Stimulated activated CD4-positive, alpha-beta T cell treated with anti-CD3 and anti-CD28 coated beads, TNF-alpha, amount 100 ng/mL, for 4 hours (primary cell): ENCODE data around the gene LAMC2.

Experiments used
- DNase-seq, 3 experiments: peaks; one replicate each; pipeline ENCODE4 v3.0.0-alpha.2; 2020; ENCODE audit warnings: low read depth in 3 of 3

The LAMC2 gene

DNA sequence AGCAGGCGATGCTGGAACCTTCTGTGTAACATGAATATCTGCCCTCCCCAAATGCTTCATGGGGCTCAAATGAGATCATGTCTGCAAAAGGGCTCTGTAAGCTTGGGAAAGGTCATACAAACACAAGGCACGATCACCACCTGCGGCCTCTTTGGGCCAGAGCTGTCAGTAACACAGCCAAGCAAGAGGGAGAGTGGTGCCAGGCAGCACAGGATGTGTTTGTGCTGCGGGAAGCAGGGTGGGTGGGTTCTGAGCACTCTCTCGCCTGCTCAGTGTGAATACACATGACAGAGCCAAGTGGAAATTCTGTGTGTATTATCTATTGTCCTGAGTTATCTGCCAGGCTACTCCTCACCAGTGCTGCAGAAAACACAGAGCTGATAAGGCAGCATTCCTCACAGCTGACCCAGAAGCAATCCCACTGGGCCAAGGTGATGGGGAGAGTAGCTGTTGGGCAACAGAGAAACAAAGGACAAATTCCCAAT, 101.2 kb downstream of the LAMC2 start:
- no peak for DNase-seq

DNA sequence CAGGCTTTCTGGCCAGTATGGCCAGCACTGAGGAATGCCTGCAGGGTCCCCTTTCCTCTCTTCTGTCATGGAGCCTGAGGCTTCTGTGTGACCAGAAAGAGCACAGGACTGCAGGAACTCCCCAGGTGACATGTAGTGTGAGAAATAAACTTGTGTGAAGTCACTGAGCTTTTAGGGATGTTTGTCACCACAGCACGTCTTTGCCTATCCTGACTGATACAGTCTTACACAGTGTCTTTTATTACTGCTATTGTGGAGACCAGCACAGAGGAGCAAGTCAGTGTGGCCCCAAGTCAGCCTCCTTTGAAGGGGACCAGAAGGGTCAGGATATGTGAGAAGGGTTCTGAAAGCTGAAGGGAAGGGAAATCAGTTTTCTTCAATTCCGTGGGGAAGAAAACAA, 102.5 kb downstream of the LAMC2 start:
- no peak for DNase-seq

DNA sequence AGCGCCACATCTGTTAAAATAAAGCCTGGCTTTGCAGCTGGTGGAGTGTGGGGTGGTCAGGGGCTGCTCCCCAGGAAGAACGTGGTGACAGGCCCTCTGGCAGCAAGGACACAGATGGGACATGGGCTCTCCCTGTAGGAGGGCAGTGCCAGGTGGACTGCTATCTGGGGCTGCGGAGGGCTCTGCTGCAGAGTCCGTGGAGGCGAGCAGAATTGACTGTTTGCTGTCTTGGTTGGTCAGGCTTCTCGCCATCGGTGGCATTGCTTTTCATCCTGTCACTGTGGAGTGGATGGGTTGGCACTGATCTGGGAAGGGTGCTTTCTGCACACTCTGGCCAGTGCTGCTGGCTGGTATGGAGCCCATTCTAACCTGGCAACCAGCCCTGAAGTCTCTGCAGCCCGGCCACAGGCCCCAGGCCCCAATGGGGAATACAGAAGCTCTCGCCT, 103.0 kb downstream of the LAMC2 start:
- DNase-seq: no peak

DNA sequence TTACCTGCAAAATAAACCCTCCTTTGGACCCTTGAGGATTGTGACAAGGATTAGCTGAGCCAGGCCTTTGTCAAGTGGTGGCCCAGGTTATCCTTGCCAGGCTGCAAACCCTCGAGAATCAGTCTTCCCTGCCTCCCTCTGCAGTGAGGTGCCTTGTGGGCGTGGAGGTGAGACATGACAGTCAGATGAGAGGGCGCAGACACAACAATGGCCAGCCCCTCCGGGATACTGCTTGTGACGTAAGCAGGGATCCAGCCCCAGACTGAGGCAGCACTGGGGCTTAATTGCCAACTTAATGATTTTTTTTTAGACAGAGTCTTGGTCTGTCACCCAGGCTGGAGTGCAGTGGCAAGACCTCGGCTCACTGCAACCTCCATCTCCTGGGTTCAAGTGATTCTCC, 104.6 kb downstream of the LAMC2 start:
- DNase-seq: no peak

DNA sequence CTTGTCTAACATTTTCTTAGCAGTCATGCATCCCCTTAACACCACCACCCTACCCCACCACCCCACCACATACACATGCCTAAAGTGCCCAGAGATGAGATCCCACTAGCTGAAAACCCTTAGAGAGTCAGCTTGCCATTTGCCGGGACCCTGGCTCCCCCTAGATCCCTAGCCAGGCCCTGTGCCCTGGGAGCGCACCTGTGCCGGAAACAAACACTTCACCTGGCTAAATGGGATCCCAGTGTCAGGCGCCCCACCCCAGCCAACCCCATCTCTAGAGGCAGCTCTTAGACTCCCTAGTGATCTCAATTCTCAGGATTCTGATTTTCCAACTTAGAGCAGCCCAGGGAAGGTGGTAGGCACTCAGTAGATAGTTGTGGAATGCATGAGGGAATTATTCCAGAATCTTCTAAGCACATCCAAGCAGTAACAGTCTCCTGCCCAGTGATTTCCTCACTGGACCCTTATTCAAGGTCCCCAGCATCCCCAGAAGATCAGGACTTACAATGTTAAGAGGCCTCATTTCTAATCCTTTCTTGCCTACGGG, 105.2 kb downstream of the LAMC2 start:
- no peak for DNase-seq

DNA sequence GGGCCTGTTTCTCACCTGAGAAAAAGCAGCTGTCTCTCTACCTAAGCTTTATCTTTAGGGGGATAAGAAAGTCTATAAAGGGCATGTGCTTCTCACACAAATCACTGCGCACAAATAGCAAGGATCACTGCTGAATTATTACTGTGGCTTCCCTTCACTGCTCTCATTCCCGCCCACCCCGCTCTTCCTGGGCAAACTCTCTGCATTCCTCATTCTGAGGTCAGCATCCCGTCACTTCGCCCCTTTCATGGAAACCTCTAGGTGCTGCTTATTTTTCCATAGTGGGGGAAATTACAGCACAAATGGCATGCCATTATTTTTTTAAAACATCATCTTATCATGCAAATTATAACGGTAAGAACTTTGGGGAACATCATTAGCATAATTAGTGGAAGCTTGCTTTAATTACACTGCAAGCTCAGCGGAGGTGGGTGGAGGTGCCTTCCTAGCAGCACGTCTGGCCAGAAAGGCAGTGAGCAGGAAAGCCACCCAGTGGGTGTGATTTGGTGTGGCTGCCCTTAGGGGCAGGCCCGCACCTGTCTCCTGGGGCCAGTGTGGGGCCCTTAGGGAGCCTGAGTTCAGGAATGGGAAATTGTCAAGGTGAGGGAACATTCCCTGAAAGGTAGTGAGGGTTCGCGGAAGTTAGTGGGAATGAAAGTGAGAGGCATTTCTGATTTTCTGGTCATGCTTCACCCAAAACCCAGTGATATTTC, 105.9 kb downstream of the LAMC2 start:
- no peak for DNase-seq

DNA sequence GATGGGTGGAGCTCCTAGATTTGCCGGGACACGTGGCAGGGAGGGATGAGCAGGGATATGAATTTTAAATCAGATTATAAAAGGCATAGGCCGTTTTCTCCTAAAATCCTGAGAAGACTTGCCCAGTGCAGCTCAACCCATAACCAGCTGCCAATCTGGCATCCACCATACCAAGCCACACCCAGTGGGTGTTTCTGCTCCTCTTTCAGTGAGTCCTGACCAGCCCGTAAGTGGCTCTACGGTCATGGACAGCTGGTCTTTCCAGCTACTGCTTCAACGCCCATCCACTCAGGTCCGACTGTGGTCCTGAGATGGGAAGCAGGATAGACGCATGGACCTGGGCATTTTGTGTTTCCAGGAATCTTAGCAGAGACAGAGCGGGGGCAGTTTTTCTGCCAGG, 107.2 kb downstream of the LAMC2 start:
- DNase-seq: no peak

DNA sequence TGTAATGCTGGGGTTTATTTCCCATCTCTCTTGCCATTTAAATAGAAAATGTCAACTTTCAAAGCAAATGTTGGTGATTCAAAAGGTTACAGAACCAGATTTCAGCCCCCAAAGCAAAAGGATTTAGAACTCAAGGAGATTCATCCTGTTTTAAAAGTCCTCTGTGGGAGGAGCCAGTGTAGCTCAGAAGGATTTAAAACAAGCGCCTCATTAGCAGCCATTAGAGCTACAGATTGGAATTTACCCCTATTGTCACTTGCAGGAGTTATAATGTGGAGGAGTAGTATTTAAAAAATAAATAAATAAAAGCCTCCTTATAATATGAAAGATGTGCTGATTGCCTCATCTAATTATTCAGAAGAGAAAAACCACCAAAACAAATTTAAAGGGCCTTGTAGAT, 107.8 kb downstream of the LAMC2 start:
- no peak for DNase-seq
